CD14-positive monocyte (primary cell): Measurements from ENCODE around the gene AGAP1. TPM values are rescaled to one million over a fixed set of nuclear protein-coding genes. Genes with fewer than 3 reads are reported as not detected.
A peak's percentile ranks its signal among the peaks of the same experiment; 100 is the strongest.

Experiments used
- DNase-seq, 3 donors: peaks; one replicate each; pipeline ENCODE4 v3.0.0-alpha.2; 2011 to 2022
- H2AFZ ChIP-seq: 2 replicates; pipeline ENCODE4 v1.6.0; 2012; ENCODE audit warnings: mild to moderate bottlenecking, low read depth, low read length, inconsistent platforms; ENCODE audit not compliant: insufficient read depth, poor library complexity, severe bottlenecking
- H3K27ac ChIP-seq, 2 donors: 1 replicate in 1 of 2; 2 replicates in 1 of 2; pipeline ENCODE4 v1.5.1; 2012 to 2013; ENCODE audit warnings: low read length in 2 of 2, control low read depth in 1 of 2, inconsistent platforms in 1 of 2, low read depth in 1 of 2, mild to moderate bottlenecking in 1 of 2
- H3K27me3 ChIP-seq, 2 donors: one replicate each; pipeline versions ENCODE4 v1.6.0 to v1.6.1; 2011 to 2013; ENCODE audit warnings: low read length in 2 of 2; ENCODE audit not compliant: control insufficient read depth in 2 of 2, insufficient read depth in 2 of 2
- H3K36me3 ChIP-seq, 2 donors: replicated peaks in 1 of 2; 1 replicate in 1 of 2; 2 replicates in 1 of 2; pipeline versions ENCODE4 v1.5.1 to v1.6.1; 2012 to 2013; ENCODE audit warnings: low read length in 2 of 2, control low read depth in 1 of 2, inconsistent platforms in 1 of 2, mild to moderate bottlenecking in 1 of 2; ENCODE audit not compliant: insufficient read depth in 2 of 2, control insufficient read depth in 1 of 2
- H3K4me1 ChIP-seq, 2 donors: 1 replicate in 1 of 2; 2 replicates in 1 of 2; pipeline versions ENCODE4 v1.5.1 to v1.6.1; 2012 to 2013; ENCODE audit warnings: low read length in 2 of 2, control low read depth in 1 of 2, inconsistent platforms in 1 of 2, mild to moderate bottlenecking in 1 of 2, moderate library complexity in 1 of 2; ENCODE audit not compliant: insufficient read depth in 2 of 2, control insufficient read depth in 1 of 2
- H3K4me2 ChIP-seq: replicated peaks from 2 replicates; pipeline ENCODE3; 2012; ENCODE audit warnings: low read length, moderate library complexity, mild to moderate bottlenecking; ENCODE audit not compliant: poor library complexity, severe bottlenecking; ENCODE audit errors: extremely low read depth
- H3K4me3 ChIP-seq, 3 experiments: fragments of 200-600 bp in 1 of 3; sonication (generic) in 1 of 3; replicated peaks in 1 of 3; 1 replicate in 2 of 3; 2 replicates in 1 of 3; pipeline ENCODE4 v1.5.1; 2011 to 2013; ENCODE audit warnings: low read length in 3 of 3, mild to moderate bottlenecking in 3 of 3, control low read depth in 2 of 3, low read depth in 2 of 3, inconsistent platforms in 1 of 3, moderate library complexity in 1 of 3
- H3K79me2 ChIP-seq: 2 replicates; pipeline ENCODE4 v1.6.0; 2012; ENCODE audit warnings: mild to moderate bottlenecking, control low read depth, inconsistent platforms, low read length, moderate library complexity; ENCODE audit not compliant: insufficient read depth
- H3K9ac ChIP-seq: 2 replicates; pipeline ENCODE4 v1.6.0; 2017; ENCODE audit warnings: low read length, mild to moderate bottlenecking; ENCODE audit not compliant: insufficient read depth, poor library complexity, severe bottlenecking
- H3K9me3 ChIP-seq, 2 donors: replicated peaks in 1 of 2; 1 replicate in 1 of 2; 2 replicates in 1 of 2; pipeline versions ENCODE4 v1.5.1 to v1.6.1; 2012 to 2013; ENCODE audit warnings: low read length in 2 of 2, control low read depth in 1 of 2; ENCODE audit not compliant: control insufficient read depth in 1 of 2, insufficient read depth in 1 of 2
- H4K20me1 ChIP-seq: 2 replicates; pipeline ENCODE4 v1.6.0; 2012; ENCODE audit warnings: mild to moderate bottlenecking, low read length, control low read depth, moderate library complexity; ENCODE audit not compliant: insufficient read depth
- H3K27ac Mint-ChIP-seq, 7 donors: one replicate each; pipeline ENCODE4 v1.8.0; 2020; ENCODE audit warnings: mild to moderate bottlenecking in 7 of 7, mixed read lengths in 7 of 7, moderate library complexity in 6 of 7, inconsistent platforms in 2 of 7
- H3K27me3 Mint-ChIP-seq, 3 donors: one replicate each; pipeline ENCODE4 v1.8.0; 2021 to 2022; ENCODE audit warnings: low read depth in 3 of 3, mild to moderate bottlenecking in 3 of 3, mixed read lengths in 3 of 3, moderate library complexity in 3 of 3, inconsistent platforms in 1 of 3
- H3K36me3 Mint-ChIP-seq, 2 donors: one replicate each; pipeline ENCODE4 v1.8.0; 2020; ENCODE audit warnings: mixed read lengths in 2 of 2, inconsistent platforms in 1 of 2, mild to moderate bottlenecking in 1 of 2
- H3K4me1 Mint-ChIP-seq: one replicate; pipeline ENCODE4 v1.8.0; 2020; ENCODE audit warnings: mild to moderate bottlenecking, mixed read lengths
- H3K4me3 Mint-ChIP-seq, 2 donors: one replicate each; pipeline ENCODE4 v1.8.0; 2020; ENCODE audit warnings: mild to moderate bottlenecking in 2 of 2, mixed read lengths in 2 of 2, moderate library complexity in 1 of 2
- H3K9me3 Mint-ChIP-seq, 7 donors: one replicate each; pipeline ENCODE4 v1.8.0; 2020 to 2022; ENCODE audit warnings: mixed read lengths in 7 of 7, mild to moderate bottlenecking in 6 of 7, moderate library complexity in 6 of 7, inconsistent platforms in 2 of 7
- WGBS: methylation state at CpG from one replicate; pipeline ENCODE4 v1.1.5; 2013; ENCODE audit warnings: missing lambda C conversion rate; ENCODE audit not compliant: insufficient coverage; 5-methylcytosine and 5-hydroxymethylcytosine counted together
- intact Hi-C, 2 donors: fragments of 100-400 bp; cut with micrococcal nuclease; formaldehyde crosslinking; loops; one replicate each; pipeline versions ENCODE4 v1.15.0 to v1.15.1; 2023
- polyA plus RNA-seq, 3 donors: library from polyadenylated mRNA; depleted of rRNA in 1 of 3; unstranded in 2 of 3; stranded (reverse) in 1 of 3; fragments of 300-500 nt in 2 of 3; fragments of >200 nt in 1 of 3; fragmentation: Illumina TruSeq in 2 of 3; gene quantifications; 1 replicate in 2 of 3; 2 replicates in 1 of 3; pipeline ENCODE4 v1.2.3, GENCODE V29; 2012 to 2021
- TF ChIP-seq, protein P1 (sequence below): fragments of 200-600 bp; IDR thresholded peaks from one replicate; pipeline ENCODE4 v1.8.0; 2022; ENCODE audit warnings: antibody characterized with exemption, mild to moderate bottlenecking

The AGAP1 gene
- polyA plus RNA-seq, 3 donors: 0.12 TPM; not detected in 2

DNA sequence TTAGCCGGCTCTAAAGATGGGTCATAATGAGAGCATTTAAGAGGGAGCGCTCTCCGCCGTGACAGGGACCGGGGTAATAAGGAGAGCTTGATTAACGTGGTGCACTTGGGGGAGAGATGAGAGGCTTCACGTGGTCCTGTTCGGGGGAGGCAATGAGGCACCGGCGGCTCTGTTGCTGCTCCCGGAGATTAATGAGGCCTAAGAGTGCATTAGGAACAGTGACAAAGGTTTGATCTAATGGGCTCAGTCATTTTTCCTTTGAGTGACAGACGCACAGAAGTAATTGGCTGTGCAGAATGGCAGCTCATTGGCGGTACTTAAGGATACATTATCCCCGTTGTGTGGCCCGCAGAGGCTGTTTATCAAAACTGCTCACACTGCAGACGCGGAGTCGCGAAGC, 423.7 kb downstream of the AGAP1 start:
- H3K4me2 ChIP-seq: no peak overlapping the region
- Mint-ChIP-seq H3K4me1 (no peaks in the 10 kb centered on the region), H3K36me3 (no peaks in the 10 kb centered on the region), H3K27me3 (peaks cover 0 to 6% (median 2%) of the 10 kb centered on the region in 3 donors), H3K27ac (no peak overlapping the region), H3K4me3 (no peak overlapping the region), H3K9me3 (peaks cover 0 to 12% (median 3%) of the 10 kb centered on the region in 7 donors)
- H4K20me1 ChIP-seq: no peaks in the 10 kb centered on the region
- H2AFZ ChIP-seq: no peak overlapping the region
- no peak overlapping the region for H3K4me3 ChIP-seq
- H3K9me3 ChIP-seq: peaks cover 3 to 7% of the 10 kb centered on the region in 2 donors
- intact Hi-C loops: no loop called here
- H3K9ac ChIP-seq: no peak overlapping the region
- no peaks in the 10 kb centered on the region for H3K4me1 ChIP-seq
- WGBS: 97% methylated on average over 15 of the region's 19 CpGs
- TF ChIP-seq, protein P1, sequence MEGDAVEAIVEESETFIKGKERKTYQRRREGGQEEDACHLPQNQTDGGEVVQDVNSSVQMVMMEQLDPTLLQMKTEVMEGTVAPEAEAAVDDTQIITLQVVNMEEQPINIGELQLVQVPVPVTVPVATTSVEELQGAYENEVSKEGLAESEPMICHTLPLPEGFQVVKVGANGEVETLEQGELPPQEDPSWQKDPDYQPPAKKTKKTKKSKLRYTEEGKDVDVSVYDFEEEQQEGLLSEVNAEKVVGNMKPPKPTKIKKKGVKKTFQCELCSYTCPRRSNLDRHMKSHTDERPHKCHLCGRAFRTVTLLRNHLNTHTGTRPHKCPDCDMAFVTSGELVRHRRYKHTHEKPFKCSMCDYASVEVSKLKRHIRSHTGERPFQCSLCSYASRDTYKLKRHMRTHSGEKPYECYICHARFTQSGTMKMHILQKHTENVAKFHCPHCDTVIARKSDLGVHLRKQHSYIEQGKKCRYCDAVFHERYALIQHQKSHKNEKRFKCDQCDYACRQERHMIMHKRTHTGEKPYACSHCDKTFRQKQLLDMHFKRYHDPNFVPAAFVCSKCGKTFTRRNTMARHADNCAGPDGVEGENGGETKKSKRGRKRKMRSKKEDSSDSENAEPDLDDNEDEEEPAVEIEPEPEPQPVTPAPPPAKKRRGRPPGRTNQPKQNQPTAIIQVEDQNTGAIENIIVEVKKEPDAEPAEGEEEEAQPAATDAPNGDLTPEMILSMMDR: no peak
- H3K27me3 ChIP-seq: no peaks in the 10 kb centered on the region
- DNase-seq: no peak
- H3K79me2 ChIP-seq: no peaks in the 10 kb centered on the region
- no peak overlapping the region for H3K27ac ChIP-seq
- no peaks in the 10 kb centered on the region for H3K36me3 ChIP-seq

DNA sequence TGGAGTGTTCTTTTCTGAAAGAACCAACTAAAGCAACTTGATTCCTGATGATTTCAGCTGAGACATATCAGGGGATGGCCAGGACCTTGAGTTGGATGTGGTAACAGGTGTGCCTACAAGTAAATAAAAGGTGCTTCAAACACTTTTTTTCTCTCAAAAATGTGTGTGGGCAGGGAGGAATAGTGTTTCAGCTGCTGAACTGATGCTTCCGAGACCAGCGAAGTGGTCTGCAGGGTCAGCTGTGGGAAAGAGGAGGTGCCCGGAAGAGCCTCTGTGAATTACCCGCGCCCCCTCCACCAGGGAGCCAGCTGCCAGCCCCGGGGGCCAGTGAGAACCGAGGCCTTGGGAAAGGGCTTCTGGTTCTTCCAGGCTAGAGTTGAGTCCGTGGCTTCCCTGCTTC, 425.0 kb downstream of the AGAP1 start:
- Mint-ChIP-seq H3K36me3 (no peaks in the 10 kb centered on the region), H3K9me3 (peaks cover 0 to 14% (median 5%) of the 10 kb centered on the region in 7 donors), H3K4me1 (no peaks in the 10 kb centered on the region), H3K4me3 (no peak overlapping the region), H3K27ac (peak overlapping the region in 1 of 7 donors; percentile 42), H3K27me3 (peaks cover 0 to 6% (median 2%) of the 10 kb centered on the region in 3 donors)
- Histone ChIP-seq H3K4me2 (no peak overlapping the region), H3K27me3 (no peaks in the 10 kb centered on the region), H3K36me3 (no peaks in the 10 kb centered on the region), H3K9me3 (peaks cover 3 to 7% of the 10 kb centered on the region in 2 donors), H3K4me1 (no peaks in the 10 kb centered on the region), H2AFZ (no peak overlapping the region), H3K27ac (no peak overlapping the region), H3K9ac (no peak overlapping the region), H4K20me1 (no peaks in the 10 kb centered on the region), H3K4me3 (no peak overlapping the region), H3K79me2 (no peaks in the 10 kb centered on the region)
- TF ChIP-seq, protein P1: no peak
- intact Hi-C loops: no loop called here
- 83% methylated on average over 5 of the region's 8 CpGs for WGBS
- no peak for DNase-seq
